LNCaP clone FGC (cell line): ENCODE data around the gene ARID5B.

Experiments
- DNase-seq: peaks from one replicate; pipeline ENCODE4 v3.0.0-alpha.2; 2011; ENCODE audit warnings: low read depth
- H3K4me3 ChIP-seq: 2 replicates; pipeline ENCODE4 v1.5.1; 2011; ENCODE audit warnings: mild to moderate bottlenecking, low read depth, low read length, control low read depth
- TF ChIP-seq, protein P1 (sequence below): IDR thresholded peaks from 2 replicates; pipeline ENCODE4 v1.5.1; 2012; ENCODE audit warnings: mild to moderate bottlenecking; ENCODE audit not compliant: control insufficient read depth, insufficient read depth; ENCODE audit errors: extremely low read depth

ARID5B gene

DNA sequence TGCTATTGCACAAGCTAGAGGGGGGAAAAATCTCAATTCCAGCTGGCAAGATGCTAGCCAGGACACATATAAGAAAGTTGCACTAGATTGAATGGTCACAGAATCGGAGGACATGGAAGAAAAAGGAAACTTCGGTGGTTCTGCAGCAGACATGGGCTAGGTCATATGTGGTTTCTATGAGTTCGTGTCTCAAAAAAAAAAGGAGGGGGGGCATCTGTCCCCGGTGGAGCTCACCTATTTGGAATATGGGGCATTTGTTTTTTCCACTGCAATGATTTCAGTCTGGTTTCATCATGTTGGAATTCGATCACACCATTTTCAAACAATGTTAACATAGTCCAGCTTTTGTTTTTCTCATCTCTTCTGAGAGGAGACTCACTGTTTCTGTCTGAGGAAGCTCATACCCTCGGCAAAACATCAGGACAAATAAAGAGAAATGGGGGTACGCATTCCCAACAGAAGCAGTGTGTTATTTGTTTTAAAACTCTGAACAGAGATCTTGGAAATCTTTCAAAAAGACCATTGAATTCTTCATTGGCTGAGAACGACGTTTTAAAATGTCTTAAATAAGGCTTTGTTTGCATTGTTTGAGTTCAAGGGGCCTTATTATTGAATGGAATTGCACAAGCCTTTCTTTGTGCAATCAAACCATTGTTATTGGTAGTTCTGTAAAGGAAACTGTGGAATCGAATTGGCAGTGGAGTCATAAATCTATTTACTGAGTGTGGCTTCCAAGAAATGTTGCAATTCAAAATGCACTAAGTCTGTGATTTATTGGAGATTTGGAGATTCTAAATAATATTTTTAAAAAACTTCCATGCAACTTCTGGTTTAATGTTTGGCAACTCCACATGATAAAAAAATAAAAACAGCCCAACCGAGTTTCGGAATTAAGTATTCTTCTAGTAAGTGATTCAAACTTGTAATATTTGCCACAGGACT is 194.0 kb downstream of the ARID5B start:
- peak; percentile 75 for DNase-seq
- no peak overlapping the region for H3K4me3 ChIP-seq
- TF ChIP-seq, protein P1, sequence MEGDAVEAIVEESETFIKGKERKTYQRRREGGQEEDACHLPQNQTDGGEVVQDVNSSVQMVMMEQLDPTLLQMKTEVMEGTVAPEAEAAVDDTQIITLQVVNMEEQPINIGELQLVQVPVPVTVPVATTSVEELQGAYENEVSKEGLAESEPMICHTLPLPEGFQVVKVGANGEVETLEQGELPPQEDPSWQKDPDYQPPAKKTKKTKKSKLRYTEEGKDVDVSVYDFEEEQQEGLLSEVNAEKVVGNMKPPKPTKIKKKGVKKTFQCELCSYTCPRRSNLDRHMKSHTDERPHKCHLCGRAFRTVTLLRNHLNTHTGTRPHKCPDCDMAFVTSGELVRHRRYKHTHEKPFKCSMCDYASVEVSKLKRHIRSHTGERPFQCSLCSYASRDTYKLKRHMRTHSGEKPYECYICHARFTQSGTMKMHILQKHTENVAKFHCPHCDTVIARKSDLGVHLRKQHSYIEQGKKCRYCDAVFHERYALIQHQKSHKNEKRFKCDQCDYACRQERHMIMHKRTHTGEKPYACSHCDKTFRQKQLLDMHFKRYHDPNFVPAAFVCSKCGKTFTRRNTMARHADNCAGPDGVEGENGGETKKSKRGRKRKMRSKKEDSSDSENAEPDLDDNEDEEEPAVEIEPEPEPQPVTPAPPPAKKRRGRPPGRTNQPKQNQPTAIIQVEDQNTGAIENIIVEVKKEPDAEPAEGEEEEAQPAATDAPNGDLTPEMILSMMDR = no peak

DNA sequence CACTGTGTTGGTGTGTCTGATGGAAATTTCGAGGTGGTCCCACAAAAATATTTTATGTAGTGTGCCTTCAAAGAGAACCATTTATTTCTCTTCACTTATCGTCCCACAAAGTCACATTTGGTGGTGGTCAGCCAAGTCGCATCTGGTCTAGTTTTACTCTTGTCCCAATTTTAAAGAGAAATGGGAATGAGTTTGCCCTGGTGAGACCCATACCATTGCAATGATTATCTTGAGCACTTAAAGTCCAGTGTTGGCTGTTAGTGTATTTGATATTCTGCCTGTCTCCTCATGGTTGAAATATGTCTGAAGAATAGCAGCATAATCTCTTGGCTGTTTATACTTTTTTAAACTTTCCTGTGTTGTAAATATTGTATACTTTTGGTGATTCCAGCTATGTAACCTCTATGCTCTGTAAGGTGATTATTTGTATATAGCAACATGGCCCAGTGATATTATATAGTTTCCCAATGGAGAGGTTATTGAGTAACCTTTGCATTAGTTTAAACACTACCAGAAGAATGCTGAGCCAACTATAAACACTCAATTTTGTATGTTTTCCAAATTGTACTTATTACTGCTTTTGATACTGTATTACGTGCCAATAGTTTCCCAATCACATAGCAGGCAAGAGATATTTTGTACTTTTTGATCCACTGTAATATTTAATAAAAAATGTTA is 194.9 kb downstream of the ARID5B start:
- no peak for DNase-seq
- TF ChIP-seq, protein P1 = no peak
- no peak overlapping the region for H3K4me3 ChIP-seq

DNA sequence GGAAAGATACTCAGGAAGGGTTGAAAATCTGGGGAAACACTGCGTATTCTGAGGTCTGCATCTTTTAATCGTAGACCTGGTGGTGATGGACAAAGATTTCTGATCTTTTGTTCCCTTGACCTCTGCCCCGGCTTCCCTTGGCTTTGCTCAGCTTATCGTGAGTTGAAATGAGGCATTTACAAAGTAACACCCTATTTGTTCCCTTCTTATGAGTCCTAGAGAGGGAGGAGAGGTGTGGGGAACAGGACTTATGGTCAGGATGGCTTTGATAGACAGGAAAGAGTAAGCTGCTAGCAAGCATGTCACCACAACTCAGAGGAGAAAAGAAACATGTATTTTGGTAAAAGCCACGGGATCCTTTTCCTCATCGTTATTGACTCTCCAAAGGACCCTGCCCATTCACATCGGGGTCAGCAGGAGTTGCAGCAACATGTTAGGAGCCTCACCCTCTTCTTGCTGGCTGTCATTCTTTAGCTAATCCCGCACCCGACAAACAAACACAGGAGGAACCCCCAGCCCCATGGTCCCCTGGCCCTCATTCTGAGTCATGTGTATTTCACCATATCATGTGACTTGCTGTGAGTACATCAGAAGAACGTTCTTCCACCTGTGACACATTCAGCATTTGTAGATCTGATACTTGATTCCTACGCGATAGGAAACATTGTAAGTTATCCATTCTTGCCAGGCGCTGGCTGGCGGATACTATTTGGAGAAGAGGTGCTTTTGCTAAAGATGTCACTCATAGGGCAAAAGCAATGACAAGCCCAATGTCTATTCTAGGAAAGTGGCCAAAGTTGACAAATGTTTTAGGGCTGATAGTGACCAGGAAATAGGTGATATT is 197.0 kb downstream of the ARID5B start:
- TF ChIP-seq, protein P1 = no peak
- no peak overlapping the region for H3K4me3 ChIP-seq
- no peak for DNase-seq

DNA sequence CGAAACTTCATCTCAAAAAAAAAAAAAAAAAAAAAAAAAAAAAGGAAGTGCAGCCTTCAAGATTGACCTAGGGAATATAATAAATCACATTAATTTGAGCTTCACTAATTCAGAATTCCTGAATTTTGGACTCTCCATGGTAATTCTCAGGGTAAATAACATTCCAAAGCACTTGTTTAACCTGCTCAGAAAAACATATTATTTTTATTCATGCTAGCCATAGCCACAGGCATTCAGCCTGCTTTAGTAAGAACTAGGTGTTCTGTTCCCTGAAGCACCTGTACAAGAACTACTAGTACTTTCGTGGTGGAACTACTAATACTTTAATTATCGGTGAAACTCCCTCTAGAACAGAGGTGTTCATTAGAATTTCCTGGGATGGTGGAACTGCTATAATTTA is 197.8 kb downstream of the ARID5B start:
- TF ChIP-seq, protein P1 = no peak
- no peak overlapping the region for H3K4me3 ChIP-seq
- DNase-seq = no peak

DNA sequence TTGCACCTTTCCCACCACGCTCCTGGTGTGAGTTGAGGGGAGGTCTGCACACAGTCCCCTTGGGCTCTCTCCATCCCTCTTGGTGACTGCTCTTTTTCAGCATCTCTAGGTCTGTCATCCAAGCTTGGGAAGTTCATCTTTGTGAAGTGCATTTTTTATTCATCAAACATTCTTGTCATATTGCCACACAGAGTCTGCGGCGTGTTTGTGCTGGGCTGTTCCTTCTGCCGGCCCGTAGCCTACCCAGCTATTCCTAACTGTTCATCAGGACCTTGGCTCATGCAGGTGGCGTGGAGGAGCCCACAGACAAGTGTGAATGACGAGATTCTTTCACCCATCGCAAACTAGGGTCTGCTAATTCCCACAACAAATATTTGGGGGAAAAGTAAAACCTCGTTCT is 202.4 kb downstream of the ARID5B start:
- H3K4me3 ChIP-seq = no peak overlapping the region
- TF ChIP-seq, protein P1 = no peak
- no peak for DNase-seq

DNA sequence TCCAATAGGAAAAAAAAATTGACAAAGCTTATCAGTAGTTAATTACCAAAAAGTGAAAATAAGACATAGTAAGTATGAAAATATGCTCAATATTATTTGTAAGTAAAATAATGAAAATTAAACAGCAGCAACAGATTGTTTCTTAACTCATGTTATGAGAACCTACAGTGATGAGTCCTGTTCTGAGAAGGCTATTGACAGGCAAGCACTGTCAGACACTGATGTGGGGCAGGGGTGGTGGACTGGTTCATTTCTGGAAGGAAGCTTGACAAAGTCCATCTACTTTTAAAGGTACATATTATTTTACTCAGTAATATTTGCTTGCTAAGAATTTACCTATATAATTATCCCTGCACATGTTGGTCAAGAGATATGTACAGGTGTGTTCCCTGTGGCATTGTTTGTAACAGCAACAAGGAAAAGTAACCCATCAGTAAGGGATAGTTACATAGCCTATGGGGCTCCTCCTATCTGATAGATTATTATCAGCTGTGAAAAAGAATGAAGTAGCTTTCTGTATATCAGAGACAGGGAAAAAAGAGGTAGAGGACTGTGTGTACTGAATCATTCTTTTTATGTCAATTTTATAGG is 205.5 kb downstream of the ARID5B start:
- no peak overlapping the region for H3K4me3 ChIP-seq
- no peak for DNase-seq
- TF ChIP-seq, protein P1 = no peak
